A673 (cell line): ENCODE results near the gene PRKD3. TPM values are rescaled to one million over a fixed set of nuclear protein-coding genes. Genes with fewer than 3 reads are reported as not detected.
A peak's percentile ranks its signal among the peaks of the same experiment; 100 is the strongest.
"Not testable (repeated sequence)": the region's sequence is repeated elsewhere in the genome, so short reads cannot be mapped to it uniquely, and the experiment has no call there.

ENCODE experiments used
- BruUV-seq: library from RNA; stranded (reverse); fragments of 400-500 nt; replicated peaks from 2 replicates; lab custom pipeline; 2021; lab: Mats Ljungman, UMichigan
- CTCF ChIA-PET: fragments of 300-600 bp; sonication (Branson Sonifier 250); formaldehyde crosslinking; loops from one replicate; lab custom pipeline; 2022; ENCODE audit warnings: antibody characterized with exemption; lab: Charles Lee
- POLR2A ChIA-PET: fragments of 300-600 bp; sonication (Branson Sonifier 250); formaldehyde crosslinking; loops from one replicate; lab custom pipeline; 2022; ENCODE audit warnings: antibody characterized with exemption; ENCODE audit not compliant: low non-redundant PET; lab: Charles Lee
- DNase-seq: peaks from one replicate; pipeline ENCODE4 v3.0.0-alpha.2; 2015; ENCODE audit warnings: low spot score
- H3K27ac ChIP-seq: fragments of 200-600 bp; sonication (generic); 2 replicates; pipeline ENCODE4 v1.5.1; 2016; ENCODE audit warnings: mixed run types, low read depth, mild to moderate bottlenecking, mixed read lengths, antibody characterized with exemption, low read length; ENCODE audit not compliant: poor library complexity, severe bottlenecking
- H3K27me3 ChIP-seq: fragments of 200-600 bp; sonication (generic); replicated peaks from 2 replicates; pipeline ENCODE4 v1.6.1; 2017; ENCODE audit warnings: mixed run types, low read depth, mild to moderate bottlenecking, mixed read lengths, antibody characterized with exemption, low read length; ENCODE audit not compliant: insufficient read depth, poor library complexity
- H3K36me3 ChIP-seq: fragments of 200-600 bp; sonication (generic); 2 replicates; pipeline ENCODE4 v1.6.1; 2016; ENCODE audit warnings: mixed run types, mild to moderate bottlenecking, mixed read lengths, antibody characterized with exemption, low read length; ENCODE audit not compliant: insufficient read depth, poor library complexity, severe bottlenecking
- H3K4me1 ChIP-seq: fragments of 200-600 bp; sonication (generic); 2 replicates; pipeline ENCODE4 v1.6.1; 2017; ENCODE audit warnings: mixed run types, mild to moderate bottlenecking, mixed read lengths, antibody characterized with exemption, low read length; ENCODE audit not compliant: insufficient read depth, poor library complexity, severe bottlenecking
- H3K4me3 ChIP-seq: fragments of 200-600 bp; sonication (generic); 2 replicates; pipeline ENCODE4 v1.5.1; 2016; ENCODE audit warnings: low read depth, mixed run types, mild to moderate bottlenecking, mixed read lengths, low read length; ENCODE audit not compliant: poor library complexity, severe bottlenecking
- H3K9me3 ChIP-seq: fragments of 200-600 bp; sonication (generic); 2 replicates; pipeline ENCODE4 v1.6.1; 2016; ENCODE audit warnings: mixed run types, low read depth, mild to moderate bottlenecking, mixed read lengths, antibody characterized with exemption, low read length; ENCODE audit not compliant: poor library complexity, severe bottlenecking
- CTCF ChIP-seq: fragments of 300-800, 200-600 bp; sonication (generic); conservative IDR thresholded peaks from 2 replicates; pipeline ENCODE4 v1.5.1; 2017; ENCODE audit warnings: low read depth, mild to moderate bottlenecking, antibody characterized with exemption, low read length, moderate library complexity, mixed read lengths
- EZH2 ChIP-seq: fragments of 200-600 bp; sonication (generic); IDR thresholded peaks from 2 replicates; pipeline ENCODE4 v1.6.1; 2017; ENCODE audit warnings: borderline replicate concordance, low read depth, mild to moderate bottlenecking, mixed read lengths, antibody characterized with exemption, low read length; ENCODE audit not compliant: poor library complexity, severe bottlenecking
- intact Hi-C: fragments of 100-400 bp; cut with micrococcal nuclease; formaldehyde crosslinking; loops from one replicate; pipeline ENCODE4 v1.10.0; 2022; ENCODE audit not compliant: unreplicated experiment
- total RNA-seq: library from RNA; stranded (reverse); gene quantifications from 2 replicates; pipeline ENCODE4 v1.2.3, GENCODE V29; 2021

Gene PRKD3
- total RNA-seq, 1 experiment from 2014 or later = 53.1 TPM

- no peaks in the 10 kb centered on the region for H3K4me1 ChIP-seq
- intact Hi-C loops = no loop called here
- no peak overlapping the region for H3K27ac ChIP-seq
- H3K4me3 ChIP-seq = no peak overlapping the region
- CTCF ChIA-PET = no interaction called here
- no peak for TF ChIP-seq EZH2
- no peak for TF ChIP-seq CTCF
- DNase-seq = no peak
- POLR2A ChIA-PET = no interaction called here
- H3K36me3 ChIP-seq = peaks cover 6% of the 10 kb centered on the region
- no TSS peak for BruUV-seq
- H3K9me3 ChIP-seq = no peaks in the 10 kb centered on the region
- no peaks in the 10 kb centered on the region for H3K27me3 ChIP-seq
Measured at GRCh38 chr2:37295469-37296073, 29.1 kb downstream of the PRKD3 start.

GRCh38 chr2:37294858-37295257 lies 29.8 kb downstream of the PRKD3 start:
- POLR2A ChIA-PET, H3K4me1 ChIP-seq, H3K27ac ChIP-seq, H3K4me3 ChIP-seq, intact Hi-C loops, CTCF ChIA-PET, H3K36me3 ChIP-seq, H3K27me3 ChIP-seq, H3K9me3 ChIP-seq, BruUV-seq, DNase-seq: not testable (repeated sequence)

GRCh38 chr2:37291680-37292079 lies 33.0 kb downstream of the PRKD3 start:
- DNase-seq = no peak
- TF ChIP-seq CTCF (no peak), EZH2 (no peak)
- H3K4me3 ChIP-seq = no peak overlapping the region
- POLR2A ChIA-PET = no interaction called here
- intact Hi-C loops = no loop called here
- no peaks in the 10 kb centered on the region for H3K27me3 ChIP-seq
- no peak overlapping the region for H3K27ac ChIP-seq
- TSS peak; percentile 15 for BruUV-seq
- no peaks in the 10 kb centered on the region for H3K4me1 ChIP-seq
- CTCF ChIA-PET = no interaction called here
- H3K36me3 ChIP-seq = peaks cover 10% of the 10 kb centered on the region
- H3K9me3 ChIP-seq = no peaks in the 10 kb centered on the region

- Histone ChIP-seq H3K9me3 (no peaks in the 10 kb centered on the region), H3K27ac (no peak overlapping the region), H3K4me3 (no peak overlapping the region), H3K4me1 (peaks cover 4% of the 10 kb centered on the region), H3K27me3 (no peaks in the 10 kb centered on the region), H3K36me3 (peaks cover 27% of the 10 kb centered on the region)
- CTCF ChIA-PET = interaction anchor here (0.6 kb wide), 1 partner anchor 228 kb away, joined by 3 read pairs; no protein-coding TSS in a partner anchor
- TF ChIP-seq EZH2 = no peak
- peak; percentile 32 for TF ChIP-seq CTCF
- intact Hi-C loops = no loop called here
- no TSS peak for BruUV-seq
- peak; percentile 14 for DNase-seq
- POLR2A ChIA-PET = no interaction called here
Measured at GRCh38 chr2:37287966-37288365, 36.7 kb downstream of the PRKD3 start.
